Pericardium fibroblast (primary cell): ENCODE results near the gene RND3. TPM values are rescaled to one million over a fixed set of nuclear protein-coding genes. Genes with fewer than 3 reads are reported as not detected.

Source experiments
- total RNA-seq: library from RNA; depleted of rRNA; stranded (reverse); fragments of >200 nt; gene quantifications from 2 replicates; pipeline ENCODE4 v1.2.3, GENCODE V29; 2015

Gene RND3, protein sequence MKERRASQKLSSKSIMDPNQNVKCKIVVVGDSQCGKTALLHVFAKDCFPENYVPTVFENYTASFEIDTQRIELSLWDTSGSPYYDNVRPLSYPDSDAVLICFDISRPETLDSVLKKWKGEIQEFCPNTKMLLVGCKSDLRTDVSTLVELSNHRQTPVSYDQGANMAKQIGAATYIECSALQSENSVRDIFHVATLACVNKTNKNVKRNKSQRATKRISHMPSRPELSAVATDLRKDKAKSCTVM
- 15.2 and 59.7 TPM in 2 replicates for total RNA-seq

DNA sequence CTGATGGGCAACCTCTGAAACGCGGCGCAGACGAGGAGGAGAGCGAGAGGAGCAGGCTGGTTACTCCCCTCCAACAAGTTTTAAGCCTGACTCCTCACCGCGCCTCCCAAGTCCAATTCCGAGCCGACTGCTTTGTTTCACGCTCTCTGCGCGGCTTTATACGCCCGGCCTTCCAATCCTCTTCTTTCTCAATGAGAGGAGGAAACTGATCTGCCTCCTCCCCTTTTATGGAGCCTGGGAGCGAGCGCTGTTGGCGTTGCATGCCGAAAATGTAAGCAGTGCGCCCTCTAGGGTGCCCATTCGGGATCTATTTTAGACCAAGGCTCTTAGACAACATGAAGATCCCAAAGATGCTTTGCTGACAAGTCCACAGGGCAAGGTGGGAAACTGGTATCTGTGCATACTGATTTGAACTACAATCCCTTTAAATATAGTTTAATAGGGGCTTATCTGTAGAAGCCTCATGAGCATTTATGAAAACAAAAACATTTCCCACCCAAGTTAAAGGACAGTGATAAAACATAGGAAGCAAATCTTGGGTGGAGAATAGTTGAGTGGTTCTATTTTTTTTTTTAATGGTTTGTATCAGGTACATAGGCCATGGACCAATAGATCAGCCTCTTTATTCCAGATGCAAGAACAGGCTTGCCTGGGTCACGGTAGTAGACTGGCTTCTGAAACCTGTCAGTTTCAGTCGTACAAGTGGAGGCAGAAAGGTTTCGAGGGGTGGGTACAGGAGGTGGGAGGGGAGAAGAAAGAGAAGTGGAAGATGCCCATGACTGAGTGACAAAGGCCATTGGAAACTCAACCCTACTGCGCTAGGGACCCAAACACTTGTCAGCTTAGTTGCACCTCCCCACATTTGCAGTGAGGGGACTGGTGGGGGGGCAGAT lies at the start of gene RND3:
RND3 (minus strand) TSS at position 131 of the 893 bp plus-strand sequence. CDS start 250 bp downstream, outside the sequence.

